ENCODE measurements around the gene THSD4.

DNA sequence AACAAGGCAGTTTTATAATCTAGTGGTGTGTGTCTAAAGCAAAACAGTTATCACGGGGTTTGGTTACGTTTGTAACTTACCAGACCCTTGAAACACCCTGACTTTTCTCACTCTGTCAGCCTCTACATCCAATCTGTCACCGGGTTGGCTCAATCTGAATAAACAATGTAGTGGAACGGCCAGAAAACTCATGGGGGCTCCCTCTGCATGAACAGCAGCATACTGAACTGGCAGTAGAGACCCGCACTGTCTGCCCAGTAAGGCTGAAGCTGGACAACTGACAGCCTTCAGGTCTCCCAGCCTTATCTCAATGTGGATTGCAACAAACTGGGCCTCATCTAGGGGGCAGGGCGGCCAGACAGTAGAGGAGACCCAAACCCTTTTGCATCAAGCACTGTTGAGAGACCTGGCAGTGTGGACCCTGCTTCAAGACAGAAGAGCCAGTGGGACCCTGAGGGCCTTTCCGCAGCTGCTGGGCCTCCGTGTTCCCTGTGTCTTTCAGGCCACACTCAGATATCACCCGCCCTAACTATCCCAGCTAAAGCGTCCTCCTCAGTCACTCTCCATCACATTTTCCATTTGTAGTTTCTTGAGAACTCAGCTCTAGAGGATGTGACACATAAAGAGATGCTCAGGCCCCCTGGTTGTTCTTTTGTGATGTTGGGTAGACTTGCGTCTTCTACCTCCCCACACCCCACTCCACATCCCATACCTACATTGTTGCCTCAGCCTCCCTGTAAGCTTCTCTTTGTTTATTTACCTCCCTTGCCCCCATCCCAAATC is 513.9 kb downstream of the THSD4 start:
- TF ChIP-seq, protein P1, sequence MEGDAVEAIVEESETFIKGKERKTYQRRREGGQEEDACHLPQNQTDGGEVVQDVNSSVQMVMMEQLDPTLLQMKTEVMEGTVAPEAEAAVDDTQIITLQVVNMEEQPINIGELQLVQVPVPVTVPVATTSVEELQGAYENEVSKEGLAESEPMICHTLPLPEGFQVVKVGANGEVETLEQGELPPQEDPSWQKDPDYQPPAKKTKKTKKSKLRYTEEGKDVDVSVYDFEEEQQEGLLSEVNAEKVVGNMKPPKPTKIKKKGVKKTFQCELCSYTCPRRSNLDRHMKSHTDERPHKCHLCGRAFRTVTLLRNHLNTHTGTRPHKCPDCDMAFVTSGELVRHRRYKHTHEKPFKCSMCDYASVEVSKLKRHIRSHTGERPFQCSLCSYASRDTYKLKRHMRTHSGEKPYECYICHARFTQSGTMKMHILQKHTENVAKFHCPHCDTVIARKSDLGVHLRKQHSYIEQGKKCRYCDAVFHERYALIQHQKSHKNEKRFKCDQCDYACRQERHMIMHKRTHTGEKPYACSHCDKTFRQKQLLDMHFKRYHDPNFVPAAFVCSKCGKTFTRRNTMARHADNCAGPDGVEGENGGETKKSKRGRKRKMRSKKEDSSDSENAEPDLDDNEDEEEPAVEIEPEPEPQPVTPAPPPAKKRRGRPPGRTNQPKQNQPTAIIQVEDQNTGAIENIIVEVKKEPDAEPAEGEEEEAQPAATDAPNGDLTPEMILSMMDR (IDR thresholded peaks at IDR 0.05; ENCODE audit: poor library complexity, severe bottlenecking), result no peak
- no peak for TF ChIP-seq TAF1 (IDR thresholded peaks at IDR 0.05; ENCODE audit: low read depth)
- no peak for TF ChIP-seq POLR2AphosphoS5 (IDR thresholded peaks at IDR 0.05)
- TF ChIP-seq EP300 (conservative IDR thresholded peaks at IDR 0.05; ENCODE audit: poor library complexity, severe bottlenecking), result no peak

Data from neural cell (in vitro differentiated cells).